NCI-H82 treated with DMSO at 0.1 percent for 48 hours (cell line): Measurements from ENCODE around the gene SNX17.
"Not testable (repeated sequence)": the region's sequence is repeated elsewhere in the genome, so short reads cannot be mapped to it uniquely, and the experiment has no call there.

Experiments used
- DNase-seq: peaks from one replicate; lab custom pipeline; 2025; ENCODE audit not compliant: unreplicated experiment; lab: John Stamatoyannopoulos, UW

The SNX17 gene, protein sequence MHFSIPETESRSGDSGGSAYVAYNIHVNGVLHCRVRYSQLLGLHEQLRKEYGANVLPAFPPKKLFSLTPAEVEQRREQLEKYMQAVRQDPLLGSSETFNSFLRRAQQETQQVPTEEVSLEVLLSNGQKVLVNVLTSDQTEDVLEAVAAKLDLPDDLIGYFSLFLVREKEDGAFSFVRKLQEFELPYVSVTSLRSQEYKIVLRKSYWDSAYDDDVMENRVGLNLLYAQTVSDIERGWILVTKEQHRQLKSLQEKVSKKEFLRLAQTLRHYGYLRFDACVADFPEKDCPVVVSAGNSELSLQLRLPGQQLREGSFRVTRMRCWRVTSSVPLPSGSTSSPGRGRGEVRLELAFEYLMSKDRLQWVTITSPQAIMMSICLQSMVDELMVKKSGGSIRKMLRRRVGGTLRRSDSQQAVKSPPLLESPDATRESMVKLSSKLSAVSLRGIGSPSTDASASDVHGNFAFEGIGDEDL

DNA sequence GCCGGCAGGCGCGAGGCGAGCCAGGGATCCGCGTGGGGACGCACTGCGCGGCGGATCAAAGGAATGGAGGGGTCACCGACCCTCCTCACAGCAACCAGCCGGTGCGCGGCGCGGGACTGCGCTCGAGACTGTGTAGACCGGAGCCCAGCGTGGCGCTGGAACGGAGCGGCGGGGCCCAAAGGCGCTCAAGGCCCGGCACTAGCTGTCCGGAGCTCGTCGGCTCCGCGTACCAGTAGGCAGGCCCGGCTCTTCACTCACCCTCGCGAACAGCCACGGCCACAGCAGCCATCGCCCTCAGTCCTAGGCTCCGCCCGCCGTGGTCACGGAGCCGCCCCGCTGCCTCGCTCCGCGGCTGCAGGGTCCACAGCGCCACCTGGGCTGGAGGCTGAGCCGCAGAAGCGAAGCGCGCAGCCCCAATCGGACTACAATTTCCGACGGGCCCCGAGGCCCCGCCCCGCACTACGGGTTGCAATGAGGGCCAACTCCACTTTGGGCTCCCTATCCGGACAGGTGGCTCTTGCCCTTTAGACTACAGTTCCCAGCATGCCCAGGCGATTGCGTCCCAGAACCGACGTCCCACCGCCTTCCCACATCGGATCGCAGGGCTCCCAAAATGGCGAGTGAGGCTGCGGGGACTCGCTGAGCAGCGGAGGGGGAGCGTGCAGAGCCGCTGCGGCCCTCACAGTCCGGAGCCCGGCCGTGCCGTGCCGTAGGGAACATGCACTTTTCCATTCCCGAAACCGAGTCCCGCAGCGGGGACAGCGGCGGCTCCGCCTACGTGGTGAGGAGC, at the start of gene SNX17, which contains the start of gene EIF2B4:
SNX17 (plus strand) TSS at position 591 of the 790 bp plus-strand sequence; CDS start at position 719, 128 bp downstream.
EIF2B4 (minus strand) TSS at position 313 of the 790 bp plus-strand sequence; CDS start at position 289, 24 bp downstream.
- peak; percentile 94 for DNase-seq

GRCh38 chr2:27320958-27321543, 49.4 kb upstream of the SNX17 start:
- no peak for DNase-seq

DNA sequence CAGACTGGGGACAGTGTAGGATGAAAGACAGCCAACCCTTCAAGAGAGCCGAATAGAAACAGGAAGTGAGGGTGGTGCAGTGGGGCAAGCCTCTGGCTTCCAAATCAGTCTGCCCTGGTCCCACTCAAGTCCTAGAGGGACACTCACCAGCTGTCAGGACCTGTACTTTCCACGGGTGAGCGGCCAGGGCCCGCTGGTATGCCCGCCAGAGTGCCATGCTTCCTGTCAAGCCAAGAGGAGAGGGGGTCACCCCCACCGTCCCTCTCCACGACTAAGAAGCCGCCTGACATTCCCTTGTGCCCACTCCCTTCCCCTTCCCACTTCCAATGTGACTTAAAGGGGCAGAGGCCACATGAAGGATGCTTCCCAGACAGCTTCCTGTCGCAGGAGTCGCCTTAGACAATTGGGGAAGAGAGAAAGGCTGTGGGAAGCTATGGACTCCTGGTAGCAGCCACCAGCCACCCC, 48.1 kb upstream of the SNX17 start:
- DNase-seq: no peak

DNA sequence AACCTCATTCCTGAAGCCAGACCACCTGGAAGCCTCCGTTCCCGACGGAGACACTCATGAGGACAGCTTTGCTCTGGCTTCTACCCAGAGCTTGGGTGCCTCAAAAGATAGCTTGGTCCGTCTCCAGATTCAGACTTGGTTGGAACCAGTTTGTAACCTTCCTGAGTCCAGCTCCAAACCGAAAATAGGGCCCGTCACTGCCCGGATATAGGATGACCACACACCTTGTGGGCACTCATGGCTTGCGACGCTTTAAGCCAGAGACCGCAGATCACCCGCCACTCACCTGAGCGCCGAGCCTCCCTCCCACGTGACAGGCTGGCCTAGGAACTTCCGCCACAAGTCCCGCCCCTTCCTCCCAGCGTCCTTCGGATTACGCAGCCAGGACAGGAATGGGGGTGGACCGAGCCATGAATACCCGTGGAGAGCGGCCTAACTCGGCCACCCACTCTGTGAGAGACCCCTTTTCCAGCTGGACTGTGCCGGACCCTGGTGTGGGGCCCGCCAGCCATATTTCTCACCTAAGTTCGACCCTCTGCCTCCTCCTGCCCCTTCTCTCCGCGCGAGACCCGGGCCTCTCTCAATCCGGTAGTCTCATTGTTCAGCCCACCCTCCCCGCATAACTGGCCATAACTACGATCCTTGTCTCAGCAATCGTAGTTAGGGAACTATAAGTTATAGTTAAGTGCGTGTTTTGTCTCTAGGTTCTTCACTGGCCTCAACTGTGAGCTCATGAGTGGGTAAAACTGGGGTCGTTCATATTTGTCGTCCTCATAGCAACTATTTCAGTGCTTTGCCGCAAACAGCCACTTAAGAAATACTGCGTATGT, 47.4 kb upstream of the SNX17 start, which contains the start of gene MPV17:
MPV17 (minus strand) TSS at position 332 of the 830 bp plus-strand sequence. CDS start 580 bp downstream, outside the sequence.
- peak; percentile 66 for DNase-seq

DNA sequence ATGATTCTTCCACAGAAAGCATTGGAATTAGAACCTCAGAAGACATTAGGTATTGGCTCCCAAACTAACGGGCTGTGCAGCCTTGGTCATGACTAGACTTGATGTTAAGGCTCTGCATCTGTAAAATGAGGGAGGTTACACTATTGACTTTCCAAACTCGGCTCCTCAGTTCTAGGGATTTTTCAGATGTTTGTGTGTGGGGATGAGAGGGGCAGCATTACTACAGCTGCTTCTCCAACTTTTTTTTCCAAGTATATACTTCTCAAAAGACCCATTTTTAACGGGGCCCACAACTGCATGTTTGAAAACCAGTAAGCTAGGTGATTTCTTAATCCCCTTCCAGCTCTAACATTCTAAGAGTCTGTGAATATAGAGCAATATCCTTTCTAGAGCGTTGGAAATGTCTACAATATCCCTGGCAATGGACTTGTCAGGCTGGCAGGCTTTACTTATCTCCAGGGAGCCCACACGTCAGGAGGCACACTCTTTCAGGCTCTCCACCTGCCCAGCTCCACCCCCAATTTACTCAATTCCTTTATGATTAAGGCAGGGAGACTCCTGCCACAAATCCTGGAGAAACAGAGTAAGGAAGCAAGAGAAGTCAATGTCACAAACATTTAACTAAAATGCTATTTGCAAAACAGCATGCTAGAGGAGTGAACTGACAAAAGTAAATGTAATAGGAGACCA, 46.7 kb upstream of the SNX17 start:
- no peak for DNase-seq

DNA sequence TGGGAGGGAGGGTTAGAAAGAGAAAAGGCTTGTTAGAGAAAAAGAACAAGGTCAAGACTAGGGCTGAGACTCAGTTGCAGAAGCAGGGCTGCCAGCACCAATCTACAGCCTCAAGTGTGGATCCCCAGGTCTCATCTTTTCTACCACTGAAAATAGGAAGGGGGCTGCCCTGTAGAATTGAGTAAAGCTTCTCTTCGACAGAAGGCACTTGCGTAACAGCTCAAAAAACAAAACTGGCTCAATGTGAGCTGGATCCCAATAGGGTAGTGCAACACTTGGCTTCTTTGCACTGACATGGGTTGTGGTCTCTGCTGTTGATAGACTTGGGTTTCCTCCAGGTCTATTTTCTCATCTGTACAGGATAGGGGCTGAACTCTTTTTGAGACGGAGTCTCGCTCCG, 45.7 kb upstream of the SNX17 start:
- DNase-seq: no peak

GRCh38 chr2:27335311-27335710, 35.1 kb upstream of the SNX17 start:
- no peak for DNase-seq

GRCh38 chr2:27336173-27336572, 34.2 kb upstream of the SNX17 start:
- no peak for DNase-seq

DNA sequence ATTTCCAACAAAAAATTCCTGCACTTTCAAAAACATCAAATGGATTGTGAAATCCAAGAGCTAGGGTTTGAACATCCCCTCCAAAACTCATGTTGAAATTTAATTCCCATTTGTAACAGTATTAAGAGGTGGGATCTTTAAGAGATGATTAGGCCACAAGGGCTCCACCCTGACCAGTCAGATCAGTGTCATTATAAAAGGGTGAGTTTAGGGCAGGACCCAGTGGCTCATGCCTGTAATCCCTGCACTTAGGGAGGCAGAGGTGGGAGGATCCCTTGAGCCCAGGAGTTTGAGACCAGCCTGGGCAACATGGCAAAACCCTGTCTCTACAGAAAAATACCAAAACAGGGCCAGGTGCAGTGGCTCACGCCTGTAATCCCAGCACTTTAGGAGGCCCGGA, 22.8 kb upstream of the SNX17 start:
- no peak for DNase-seq

DNA sequence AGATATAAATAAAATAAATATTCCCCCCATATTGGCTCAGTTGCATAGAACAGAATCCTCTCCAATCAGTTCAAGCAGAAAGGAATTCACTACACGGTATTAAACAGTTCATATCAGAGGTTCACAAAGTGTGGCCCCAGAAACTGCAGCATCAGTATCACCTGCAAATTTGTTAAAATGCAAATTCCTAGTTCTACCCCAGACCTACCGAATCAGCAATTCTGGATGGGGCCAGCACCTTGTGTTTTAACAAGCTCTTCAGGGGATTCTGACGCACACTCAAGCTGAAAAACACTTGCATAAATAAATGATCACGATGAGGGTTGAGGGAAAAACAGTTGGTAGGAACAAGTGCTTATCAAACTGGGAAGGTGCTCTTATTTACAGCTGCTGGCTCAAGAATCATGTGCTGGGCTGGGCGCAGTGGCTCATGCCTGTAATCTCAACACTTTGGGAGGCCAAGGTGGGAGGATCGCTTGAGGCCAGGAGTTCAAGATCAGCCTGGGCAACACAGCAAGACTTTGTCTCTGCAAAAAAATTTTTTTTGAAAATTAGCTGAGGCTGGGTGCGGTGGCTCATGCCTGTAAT, 20.2 kb upstream of the SNX17 start:
- no peak for DNase-seq

GRCh38 chr2:27351802-27352598, 18.4 kb upstream of the SNX17 start:
- DNase-seq: no peak

- DNase-seq: not testable (repeated sequence)
Measured at GRCh38 chr2:27353386-27353761, 17.0 kb upstream of the SNX17 start.

DNA sequence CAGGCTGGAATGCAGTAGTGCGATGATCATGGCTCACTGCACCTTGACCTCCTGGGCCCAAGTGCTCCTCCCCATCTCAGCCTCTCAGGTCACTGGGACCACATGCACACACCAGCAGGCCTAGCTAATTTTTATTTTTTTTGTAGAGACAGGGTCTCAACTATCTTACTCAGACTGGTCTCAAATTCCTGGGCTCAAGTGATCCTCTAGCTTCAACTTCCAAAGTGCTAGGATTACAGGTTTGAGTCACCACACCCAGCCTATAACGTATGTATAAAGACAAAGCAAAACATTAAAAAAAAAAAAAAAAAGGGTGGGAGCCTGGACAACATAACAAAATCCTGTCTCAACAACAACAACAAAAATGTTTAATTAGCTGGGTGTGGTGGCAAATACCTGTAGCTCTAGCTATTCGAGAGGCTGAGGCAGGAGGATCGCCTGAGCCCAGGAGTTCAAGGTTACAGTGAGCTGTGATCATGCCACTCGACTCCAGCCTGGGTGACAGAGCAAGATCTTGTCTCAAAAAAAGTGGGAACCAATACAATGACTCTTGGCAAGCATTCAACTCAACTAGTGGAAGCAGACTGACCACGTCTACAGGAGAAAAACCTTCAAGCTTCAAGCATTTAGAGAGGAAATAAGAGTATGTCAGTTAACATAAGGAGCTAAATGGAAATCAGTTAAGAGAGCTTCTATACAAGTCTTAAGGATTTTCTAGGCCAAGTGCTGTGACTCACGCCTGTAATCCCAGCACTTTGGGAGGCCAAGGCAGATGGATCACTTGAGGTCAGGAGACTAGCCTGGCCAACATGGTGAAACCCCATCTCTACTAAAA, 16.4 kb upstream of the SNX17 start:
- DNase-seq: peak; percentile 25

GRCh38 chr2:27354597-27354927, 15.9 kb upstream of the SNX17 start:
- DNase-seq: no peak

GRCh38 chr2:27356056-27356381, 14.4 kb upstream of the SNX17 start:
- peak; percentile 26 for DNase-seq

DNA sequence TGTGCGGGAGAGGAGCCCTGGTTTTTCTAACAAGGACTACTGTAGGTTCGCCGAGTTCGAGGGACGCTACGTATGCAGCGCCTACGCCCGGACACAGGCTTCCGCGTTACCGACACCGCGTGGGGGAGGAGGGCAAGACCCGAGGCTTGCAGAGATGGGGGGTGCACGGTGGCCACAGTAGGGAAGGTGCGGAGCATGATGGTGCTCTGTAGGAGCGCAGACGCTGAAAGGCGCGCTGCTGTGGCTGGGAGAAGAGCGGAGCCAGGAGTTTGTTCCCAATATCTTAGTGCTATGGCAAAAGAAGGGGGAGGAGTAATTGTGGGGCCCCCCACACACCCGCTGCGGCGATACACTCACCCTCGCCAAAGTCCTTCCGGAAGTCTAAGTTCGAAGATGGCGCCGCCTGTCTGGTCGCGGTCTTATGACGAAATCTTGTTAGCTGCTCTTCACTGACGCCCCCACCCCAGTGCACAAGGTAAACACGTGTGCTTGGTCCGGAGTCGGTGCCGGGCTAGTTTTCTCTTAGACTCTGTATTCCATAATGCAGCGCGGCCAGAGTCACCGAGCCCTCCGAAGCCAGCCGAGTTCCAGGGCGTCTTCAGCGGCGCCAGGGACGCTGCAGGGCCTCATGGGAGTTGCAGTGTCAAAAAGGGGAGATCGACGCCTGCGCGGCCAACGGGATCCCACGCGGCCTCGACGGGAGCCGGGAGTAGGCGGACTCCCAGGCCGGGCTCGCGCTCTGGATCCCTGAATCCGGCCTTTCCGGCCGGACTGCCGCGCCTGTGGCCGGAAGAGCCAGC, 13.8 kb upstream of the SNX17 start, which contains the start of gene GTF3C2:
GTF3C2 (minus strand) TSS at position 383 of the 800 bp plus-strand sequence. CDS start 13,210 bp downstream, outside the sequence.
- DNase-seq: peak; percentile 94
